Activated CD8-positive, alpha-beta memory T cell treated with anti-CD3 and anti-CD28 coated beads, Interleukin-2, amount 50 U/mL, for 1 hour (primary cell): ENCODE data around the gene INPP5A.
"Not testable (repeated sequence)": the region's sequence is repeated elsewhere in the genome, so short reads cannot be mapped to it uniquely, and the experiment has no call there.

Experiments
- DNase-seq: peaks from one replicate; pipeline ENCODE4 v3.0.0-alpha.2; 2020; ENCODE audit errors: extremely low read depth

INPP5A gene

DNA sequence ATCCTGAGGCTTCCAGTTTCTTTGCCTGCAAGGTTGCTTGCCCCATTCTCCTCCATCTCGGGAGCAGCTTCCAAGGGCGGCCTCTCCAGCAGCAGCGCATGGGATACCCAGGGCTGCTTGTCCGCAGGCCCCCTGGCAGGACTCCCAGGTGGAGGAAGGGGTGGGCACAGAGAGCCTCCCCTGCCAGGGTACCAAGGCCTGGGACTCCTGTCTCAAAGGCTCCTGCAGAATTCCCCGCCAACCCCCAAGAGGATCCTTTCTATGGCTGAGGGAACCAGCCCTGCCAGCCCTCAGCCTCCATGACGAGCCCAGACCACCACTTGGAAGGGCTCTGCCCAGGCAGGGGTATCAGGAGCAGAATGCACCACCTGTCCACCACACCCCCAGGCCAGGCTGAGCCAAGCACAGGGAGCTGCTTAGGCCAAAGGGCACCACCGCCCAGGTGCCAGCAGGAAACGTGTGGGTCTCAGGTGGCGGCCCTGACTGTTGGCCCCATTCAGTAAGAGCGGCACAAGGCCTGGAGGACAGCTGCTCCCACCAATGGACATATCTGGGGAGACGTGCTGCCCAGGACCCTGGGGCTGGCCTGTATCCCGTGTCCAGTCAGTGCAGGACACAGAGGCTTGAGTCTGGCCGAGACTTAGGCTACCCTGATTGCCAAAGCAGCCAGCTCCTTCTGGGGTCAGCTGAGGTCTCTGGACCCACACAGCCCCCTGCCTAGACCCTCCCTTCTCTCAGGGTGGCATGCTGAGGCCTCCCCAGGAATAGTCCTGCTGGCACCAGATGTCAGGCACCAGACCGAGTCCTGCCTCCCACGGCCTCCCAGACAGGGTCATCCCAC, 33.8 kb upstream of the INPP5A start:
- no peak for DNase-seq

DNA sequence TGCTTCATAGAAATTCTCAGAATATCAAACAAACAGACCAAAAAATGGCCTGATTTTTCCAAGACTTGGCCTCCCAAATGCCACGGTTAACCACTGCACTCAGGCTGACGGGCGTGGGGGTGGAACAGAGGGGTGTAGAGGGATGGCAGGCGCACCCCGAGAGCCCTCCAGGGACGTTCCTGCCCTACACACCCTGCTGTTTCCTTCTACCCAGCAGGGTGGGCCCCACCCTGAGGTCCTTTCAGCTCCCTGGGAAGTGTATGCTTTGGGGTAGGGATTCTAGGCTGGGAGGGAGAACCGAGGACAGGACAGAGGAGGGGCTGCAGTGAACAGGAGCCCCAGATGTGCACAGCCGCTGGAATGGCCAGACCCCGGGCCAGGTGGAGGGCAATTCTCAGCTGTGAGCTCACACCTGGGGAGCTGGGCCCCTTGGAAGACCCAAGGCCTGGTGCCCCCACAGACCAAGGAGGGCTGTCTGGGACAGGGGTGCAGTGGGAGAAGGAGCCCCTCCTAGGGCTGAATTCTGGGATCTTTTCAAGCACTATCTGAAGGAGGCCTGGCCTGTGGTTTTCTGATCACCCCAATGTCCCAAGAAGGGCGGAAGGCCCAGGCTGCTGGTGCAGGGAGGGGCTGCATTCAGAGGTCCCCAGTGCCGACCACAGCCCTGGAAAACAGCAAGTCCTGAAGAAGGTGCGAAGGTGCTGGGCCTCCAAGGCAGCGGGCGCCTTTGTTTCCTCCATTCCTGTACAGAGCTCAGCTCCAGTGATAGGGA, 32.9 kb upstream of the INPP5A start:
- DNase-seq = no peak

DNA sequence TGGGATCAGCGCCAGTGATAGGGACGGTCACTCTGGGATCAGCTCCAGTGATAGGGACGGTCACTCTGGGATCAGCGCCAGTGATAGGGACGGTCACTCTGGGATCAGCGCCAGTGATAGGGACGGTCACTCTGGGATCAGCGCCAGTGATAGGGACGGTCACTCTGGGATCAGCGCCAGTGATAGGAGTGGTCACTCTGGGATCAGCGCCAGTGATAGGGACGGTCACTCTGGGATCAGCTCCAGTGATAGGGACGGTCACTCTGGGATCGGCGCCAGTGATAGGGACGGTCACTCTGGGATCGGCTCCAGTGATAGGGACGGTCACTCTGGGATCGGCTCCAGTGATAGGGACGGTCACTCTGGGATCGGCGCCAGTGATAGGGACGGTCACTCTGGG, 32.0 kb upstream of the INPP5A start:
- DNase-seq = not testable (repeated sequence)

DNA sequence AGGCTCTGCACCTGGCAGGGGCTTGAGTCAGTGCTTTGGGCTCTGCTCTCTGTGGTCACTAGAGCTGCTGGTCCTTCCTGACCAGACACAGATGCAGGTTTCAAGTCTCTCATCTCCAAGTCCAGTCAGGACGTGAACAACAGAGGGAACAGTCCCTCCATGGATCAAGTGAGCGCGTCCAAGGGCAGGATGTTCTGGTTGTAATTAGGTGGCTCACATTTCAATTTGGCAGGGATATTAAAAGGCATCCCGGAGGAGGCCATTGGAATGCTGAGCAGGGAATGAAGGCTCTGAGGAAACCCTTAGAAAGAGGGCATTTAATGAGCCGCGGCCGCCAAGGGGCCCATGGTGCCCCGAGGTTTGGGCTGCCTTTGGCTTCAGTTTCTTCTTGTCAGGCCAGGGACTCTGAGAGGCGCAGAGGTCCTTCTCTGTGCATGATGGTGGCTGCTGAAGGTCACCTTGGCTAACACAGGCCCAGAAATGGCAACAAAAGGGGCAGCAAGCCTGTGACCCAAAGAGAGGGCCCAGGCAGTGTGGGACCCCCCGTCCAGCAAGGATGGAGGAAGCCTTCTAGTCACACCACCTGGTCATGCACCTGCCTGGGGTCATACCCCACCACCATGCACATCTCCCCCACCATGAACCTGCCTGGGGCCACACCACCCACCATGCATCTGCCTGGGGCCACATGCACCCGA, 30.7 kb upstream of the INPP5A start:
- DNase-seq = no peak

DNA sequence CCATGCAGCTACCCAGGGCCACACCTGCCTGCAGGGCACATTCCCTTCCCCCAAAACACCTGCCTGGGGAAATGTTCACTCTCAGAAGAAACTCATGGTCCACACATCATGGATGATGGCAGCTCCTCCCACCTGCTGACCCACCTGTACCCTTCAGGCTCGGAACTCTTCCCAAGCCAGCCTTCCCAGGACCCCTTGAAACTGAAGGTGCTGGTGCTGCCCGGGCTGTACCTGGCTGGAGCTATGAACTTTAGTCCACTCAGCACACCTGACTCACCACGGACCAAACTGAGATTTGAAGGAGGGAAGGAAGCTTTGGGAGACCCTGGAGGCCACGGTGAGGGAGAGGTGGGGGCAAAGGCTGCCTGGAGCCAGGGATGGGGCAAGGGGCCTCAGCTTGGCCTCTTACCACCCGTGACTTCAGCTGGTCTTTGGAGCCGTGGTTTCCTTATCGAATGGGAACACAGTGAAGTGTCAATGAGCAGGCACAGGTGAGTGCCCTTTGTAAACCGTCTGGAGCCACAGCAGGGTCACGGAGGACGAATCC, 30.1 kb upstream of the INPP5A start:
- no peak for DNase-seq

DNA sequence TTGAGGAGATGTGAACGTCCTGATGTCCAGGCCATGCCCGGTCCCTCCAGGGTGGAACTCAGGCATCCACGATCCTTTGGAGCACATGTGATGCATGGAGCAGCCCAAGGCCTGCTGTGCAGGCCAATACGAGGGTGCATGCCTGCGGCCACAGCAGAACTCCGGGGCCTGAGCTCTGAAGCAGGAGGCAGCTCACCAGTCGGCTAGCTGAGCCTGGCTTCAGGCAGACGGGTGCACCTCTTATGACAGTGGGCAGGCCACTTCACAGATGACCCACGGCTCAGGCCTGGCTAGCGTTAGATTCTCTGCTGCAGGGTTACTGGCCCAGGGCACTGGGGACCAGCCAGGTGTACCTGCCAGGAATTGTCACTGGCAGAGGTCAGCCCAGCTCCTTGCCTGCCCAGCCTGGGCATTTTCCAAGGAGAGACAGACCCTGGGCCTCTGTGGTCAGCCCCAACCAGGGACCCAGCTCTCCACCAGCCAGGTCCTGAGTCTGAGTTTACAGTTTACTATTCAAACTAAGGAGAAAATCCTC, 29.6 kb upstream of the INPP5A start:
- no peak for DNase-seq

DNA sequence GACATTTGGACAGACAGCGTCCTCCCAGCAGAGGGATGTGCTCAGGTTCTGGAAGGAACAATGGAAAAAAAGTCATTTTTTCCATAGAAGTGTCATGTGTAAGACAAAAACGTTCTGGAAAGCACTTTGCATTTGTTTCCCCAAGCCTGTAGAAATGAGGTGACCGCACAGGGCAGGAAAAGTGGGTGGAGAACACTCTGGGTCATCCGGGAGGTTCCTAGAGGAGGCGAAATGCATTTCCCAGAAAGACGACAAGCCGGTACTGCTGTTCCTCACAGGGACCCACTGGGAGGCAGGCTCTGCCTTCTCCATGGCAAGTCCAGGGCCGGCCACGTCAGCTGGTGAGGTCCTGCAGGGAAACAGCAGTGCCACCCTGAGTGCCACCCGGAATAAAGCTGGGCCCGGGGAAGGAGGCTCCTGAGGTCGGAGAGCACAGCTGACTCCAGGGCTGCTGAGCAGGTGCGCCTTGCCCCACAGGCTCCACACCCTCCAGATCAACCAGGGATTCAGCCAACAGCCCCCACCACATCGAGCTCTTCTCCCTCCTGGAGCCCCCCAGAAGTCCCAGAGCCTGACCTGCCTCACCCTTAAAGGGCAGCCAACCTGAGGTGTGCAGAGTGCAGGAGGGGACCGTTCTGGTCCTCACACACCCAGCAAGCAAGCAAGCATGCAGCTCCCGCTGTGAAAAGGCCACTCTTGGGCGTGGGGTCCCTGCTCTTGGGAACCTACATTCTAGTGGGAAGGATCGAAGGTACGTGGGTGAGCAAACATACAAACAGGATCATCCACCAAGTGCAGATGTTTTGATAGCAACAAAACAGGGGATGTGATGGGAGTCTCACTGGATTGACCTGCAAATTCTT, 28.8 kb upstream of the INPP5A start:
- DNase-seq = no peak

DNA sequence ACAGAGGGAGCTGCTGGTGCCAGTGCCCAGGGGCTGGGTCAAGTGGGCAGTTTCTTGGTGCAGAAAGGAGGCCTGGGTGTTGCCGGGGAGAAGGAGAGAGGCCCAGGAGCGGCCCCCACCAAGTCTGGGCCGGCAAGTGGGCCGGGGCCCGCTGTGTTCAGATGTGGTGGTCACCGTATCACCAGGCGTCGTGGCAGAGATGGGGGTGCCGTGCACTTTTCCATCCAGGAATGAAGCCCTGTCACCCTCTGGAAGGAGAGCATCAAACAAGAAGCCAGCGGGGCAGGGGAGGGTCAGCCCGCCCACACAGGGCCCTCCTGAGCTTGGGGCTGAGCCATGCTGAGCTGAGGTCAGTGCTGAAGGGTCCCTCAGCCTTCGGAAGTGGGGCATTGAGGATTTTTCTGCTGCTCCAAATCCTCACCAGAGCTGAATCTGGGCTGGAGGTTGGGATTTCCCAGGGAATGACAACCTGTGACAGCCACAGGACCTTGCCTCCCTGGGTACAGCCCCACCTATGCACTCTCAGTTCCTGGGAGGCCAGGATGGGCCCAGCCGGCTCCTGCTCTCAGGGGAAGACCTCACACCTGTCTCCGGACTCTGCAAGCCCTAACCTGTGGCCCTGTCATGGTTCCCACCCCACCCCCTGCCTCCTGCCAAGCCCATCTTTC, 27.9 kb upstream of the INPP5A start:
- DNase-seq = no peak

DNA sequence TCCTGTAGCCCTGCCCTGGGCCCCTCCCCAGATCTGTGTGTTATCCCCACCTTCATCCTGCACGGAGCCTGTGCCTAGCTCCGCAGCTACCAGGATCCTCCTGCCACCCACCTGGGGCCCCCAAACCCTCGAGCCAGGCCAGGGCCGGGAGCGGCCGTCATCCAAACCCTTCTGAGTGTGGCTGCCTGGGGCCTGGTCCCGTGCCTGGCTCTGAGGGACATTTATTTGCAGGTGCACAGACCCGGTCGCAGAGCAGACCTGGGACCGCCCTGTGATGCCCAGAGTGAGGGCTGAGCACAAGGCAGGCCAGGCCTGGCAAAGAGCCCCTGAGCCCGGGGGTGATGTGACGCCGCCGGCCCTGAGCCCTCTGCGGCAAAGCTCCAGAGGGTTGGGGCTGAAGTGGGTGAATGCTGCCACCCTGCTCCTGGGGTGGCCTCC, 27.4 kb upstream of the INPP5A start:
- DNase-seq = no peak

DNA sequence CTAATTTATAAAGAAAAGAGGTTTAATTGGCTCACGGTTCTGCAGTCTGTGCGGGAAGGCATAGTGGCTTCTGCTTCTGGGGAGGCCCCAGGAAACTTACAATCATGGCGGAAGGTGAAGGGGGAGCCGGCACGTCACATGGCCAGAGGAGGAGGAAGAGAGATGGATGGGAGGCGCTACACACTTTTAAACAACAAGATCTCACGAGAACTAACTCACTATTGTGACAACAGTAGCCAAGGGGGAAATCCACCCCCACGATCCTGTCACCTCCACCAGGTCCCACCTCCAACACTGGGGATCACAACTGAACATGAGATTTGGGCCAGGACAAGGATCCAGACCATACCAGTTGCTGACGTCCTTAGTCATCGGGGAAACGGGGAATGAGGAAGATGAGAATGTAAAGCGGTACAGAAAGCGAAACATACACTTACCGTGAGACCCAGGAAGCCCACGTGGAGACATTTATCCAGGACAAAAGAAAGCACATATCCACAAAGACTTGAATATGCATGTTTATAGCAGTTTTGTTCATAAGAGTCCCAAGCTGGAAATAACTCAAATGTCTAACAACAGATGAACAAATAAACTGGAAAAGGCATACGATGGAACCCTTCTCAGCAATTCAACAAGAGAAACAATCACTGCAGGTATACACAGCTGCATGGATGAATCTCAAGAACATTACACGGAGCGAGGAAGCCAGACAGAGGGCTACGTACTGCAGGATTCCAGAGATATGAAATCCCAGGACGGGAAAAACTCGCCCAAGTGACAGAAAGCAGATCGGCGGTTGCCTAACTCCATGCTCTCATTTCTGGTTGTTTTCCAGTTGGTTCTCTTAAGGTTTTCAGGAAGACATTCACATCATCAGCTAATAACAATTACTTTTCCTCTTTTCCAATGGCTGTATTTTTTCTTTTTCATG, 26.2 kb upstream of the INPP5A start:
- DNase-seq = no peak

DNA sequence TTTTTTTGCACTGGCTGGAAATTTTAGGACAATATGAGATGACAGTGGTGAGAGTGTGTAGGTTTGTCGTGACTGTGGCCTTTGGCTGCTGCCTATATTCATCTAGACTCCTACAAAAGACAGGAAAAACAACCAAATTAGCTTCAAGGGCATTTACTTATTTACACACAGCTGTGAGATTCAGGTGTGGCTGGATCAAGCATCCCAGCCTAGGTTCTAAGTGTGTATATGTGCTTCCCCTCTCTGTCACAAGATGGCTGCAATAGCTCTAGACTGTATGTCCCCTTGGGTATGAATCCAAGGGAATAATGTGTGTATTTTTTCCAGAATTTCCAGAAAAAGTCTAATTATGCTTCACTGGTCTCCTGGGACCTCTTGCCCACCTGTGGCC, 25.5 kb upstream of the INPP5A start:
- no peak for DNase-seq

DNA sequence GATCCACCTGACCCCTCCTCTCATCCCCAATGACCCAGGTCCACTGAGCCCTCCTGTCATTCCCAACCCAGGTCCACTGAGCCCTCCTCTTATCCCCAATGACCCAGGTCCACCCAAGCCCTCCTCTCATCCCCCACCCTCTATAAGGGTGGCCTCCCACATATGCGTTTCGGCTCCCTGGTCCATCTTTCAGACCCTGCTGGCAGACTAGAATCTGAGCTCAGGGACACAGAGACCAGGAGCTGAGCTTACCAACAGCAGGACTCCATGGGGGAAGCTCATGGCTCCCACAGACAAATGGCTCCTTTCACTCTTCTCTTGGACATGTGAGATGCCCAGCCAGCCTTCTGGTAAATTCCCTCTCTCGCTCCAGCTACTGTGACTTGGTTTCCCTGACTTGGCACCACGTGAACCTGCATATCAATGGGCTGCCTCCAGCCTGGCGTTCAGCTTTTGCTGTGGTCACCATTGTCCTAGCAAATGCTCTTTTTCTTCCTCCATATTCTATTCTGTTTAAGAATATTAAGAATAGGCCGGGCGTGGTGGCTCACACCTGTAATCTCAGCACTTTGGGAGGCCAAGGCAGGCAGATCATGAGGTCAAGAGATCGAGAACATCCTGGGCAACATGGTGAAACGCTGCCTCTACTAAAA, 24.8 kb upstream of the INPP5A start:
- no peak for DNase-seq

DNA sequence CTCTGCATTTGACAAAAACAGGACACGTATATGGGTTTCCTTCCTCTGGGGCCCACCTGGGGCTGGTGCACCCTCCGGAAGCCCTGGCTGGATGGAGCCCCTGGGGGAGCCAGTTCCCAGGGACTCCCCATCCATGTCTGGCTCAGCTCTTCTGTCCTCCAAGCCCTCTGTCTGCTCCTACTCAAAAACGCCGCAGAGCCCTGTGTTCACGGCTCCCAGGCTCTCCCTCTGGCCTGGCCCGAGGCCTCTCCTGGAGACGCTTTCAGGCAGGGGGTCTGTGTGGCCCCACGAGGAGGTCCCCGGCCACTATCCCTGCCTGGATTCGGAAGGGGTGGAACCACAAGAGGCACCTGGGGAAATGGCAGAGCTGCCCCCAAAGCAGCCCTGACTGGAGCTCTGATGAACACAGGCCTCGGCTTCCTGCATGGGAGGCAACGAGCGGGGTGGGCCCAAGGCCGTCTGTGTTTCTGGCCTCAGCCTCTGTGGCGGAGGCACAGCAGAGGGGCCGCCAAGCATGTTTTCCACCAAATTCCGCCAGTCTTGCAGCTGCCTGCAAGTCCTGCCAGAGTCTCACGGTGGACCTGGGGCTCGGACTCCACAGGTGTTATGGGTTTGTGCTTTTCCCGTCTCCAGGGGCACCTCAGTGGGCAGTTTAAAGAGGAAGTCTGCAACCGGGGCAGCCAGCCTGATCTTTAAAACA, 22.6 kb upstream of the INPP5A start:
- no peak for DNase-seq

DNA sequence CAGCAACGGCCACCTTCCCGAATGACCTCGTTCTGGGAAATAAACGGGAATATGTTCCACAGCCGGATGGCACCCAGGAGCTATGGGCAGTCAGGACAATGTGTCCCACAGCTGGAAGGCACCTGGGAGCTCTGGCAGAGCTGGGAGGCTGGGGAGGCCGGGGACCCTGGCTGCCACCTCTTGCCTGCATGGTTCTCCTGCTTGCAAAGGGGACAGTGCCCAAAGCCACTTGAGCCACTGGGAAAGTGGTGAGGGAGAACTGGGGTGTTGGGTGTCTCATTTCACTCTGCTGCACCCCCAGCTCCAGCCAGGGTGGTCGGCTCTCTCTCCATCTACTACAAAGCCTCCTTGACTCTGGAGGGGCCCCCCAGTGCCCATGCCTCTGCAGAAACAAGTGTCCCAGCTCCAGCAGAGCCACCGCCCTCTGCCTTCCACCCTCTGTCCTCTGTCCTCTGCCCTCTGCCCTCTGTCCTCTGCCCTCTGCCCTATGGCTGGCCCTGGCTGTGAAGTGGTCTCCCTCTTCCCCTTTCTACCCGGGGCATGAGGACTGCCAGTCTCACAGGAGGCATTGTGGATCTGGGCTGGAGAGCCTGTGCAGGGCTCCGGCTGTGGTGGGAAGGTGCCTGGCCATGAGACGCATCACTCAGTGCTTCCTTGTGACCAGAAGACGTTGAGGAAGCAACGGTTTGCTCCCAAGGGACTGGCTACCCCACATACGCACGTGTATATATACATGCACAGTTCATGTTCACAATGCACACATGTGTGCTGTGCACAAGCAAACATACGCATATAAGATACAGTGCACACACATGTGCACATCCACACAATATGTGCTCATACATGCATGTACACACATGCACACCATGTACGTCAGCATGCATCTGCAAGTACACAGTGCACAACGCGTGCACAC, 21.5 kb upstream of the INPP5A start:
- DNase-seq = no peak

DNA sequence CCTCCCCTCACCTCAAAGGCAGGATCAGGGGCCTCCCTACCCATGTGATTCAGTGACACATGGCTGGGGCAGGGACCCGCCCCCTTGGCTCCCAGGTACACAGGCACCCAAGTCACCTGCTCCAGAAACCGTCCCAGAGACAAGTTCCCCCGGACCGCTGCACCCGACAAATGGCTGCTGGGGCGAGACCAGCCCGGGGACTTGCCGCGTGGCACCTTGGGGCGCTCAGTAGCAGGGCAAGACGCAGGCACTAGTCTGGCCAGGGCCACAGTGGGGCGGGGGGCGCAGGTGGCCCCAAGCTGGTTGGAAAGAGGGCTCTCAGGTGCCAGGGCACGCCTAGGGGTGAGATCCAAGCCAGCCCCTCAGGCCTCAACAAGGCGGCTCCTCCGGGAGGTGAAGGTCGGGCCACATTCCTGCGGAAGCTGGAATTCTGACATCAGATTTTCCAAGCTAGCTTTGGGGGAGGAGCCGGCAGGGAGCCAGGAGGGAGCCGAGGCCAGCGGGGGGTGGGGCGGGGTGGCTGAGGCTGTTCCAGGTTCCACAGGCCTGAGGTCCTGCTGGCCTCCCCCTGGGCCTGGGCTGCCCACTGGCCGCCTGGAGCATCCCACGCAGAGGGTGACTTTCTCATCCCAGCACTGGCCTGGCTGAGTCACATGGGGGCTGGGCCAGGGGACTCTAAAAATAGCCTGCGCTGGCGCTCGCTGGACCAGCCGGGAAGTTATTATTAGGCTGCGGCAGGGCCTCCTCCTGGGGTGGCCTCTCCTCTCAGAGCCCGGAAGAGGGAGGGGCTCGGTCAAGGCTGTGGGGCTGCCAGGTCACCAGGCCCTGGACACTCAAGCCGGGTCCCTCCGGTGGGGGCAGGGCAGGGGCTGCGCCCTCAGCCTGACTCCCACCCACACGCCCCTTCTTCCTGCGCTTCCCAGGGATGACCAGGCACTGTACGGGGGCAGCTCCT, 20.5 kb upstream of the INPP5A start:
- DNase-seq = no peak

DNA sequence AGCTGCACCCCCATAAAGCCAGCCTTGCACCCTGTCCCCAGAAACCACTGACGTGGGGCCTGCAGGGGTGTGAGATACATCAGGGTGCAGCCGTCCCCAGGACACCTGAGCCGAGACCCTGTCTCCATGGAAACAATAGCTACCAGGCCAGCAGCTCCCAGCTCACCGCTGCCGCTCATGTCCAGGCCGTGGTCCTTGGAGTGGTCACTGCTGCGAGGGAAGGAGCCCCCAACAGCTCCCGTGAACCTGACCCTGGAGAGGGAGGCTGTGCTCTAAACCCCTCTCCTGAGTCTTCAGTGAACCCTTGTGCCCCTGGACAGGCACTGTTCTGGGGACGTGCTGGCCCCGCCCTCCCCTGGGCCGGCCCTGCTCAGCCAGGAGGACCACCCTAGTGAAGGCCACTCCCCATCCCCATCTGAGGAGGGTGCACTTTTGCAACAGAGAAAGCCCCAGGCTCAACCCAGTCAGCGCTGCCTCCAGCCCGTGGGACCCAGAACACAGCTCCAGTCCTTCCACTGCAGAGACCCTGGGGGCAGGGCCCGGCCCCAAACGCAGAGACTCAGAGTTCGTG, 19.6 kb upstream of the INPP5A start:
- no peak for DNase-seq
